Stimulated activated CD4-positive, alpha-beta T cell treated with anti-CD3 and anti-CD28 coated beads, Interleukin-15, amount 100 ng/mL, for 24 hours (primary cell): ENCODE results near the gene ADAMTS2.

Experiments used
- DNase-seq: peaks from one replicate; pipeline ENCODE4 v3.0.0-alpha.2; 2020

Gene ADAMTS2

DNA sequence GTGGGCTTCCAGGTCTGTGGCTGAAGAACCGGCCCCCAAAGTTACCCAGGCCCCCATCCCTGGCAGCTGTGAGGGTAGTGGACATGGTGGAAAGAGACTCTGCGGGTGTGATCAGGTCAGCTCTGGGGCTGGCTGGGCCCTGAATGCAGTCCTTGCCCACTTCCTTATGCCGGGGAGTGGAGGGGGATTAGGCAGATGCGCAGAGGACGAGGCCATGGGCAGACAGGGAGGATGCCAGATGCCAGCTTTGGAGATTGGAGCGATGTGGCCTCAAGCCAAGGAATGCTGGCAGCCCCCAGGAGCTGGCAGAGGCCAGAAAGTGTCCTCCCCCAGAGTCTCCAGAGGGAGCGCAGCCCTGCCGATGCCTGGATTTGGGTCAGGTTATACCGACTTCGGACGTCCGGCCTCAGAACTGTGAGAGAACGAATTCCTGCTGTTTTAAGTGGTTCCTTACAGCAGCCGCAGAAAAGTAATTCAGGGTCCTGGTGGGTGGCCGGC lies 69.8 kb downstream of the ADAMTS2 start:
- no peak for DNase-seq

DNA sequence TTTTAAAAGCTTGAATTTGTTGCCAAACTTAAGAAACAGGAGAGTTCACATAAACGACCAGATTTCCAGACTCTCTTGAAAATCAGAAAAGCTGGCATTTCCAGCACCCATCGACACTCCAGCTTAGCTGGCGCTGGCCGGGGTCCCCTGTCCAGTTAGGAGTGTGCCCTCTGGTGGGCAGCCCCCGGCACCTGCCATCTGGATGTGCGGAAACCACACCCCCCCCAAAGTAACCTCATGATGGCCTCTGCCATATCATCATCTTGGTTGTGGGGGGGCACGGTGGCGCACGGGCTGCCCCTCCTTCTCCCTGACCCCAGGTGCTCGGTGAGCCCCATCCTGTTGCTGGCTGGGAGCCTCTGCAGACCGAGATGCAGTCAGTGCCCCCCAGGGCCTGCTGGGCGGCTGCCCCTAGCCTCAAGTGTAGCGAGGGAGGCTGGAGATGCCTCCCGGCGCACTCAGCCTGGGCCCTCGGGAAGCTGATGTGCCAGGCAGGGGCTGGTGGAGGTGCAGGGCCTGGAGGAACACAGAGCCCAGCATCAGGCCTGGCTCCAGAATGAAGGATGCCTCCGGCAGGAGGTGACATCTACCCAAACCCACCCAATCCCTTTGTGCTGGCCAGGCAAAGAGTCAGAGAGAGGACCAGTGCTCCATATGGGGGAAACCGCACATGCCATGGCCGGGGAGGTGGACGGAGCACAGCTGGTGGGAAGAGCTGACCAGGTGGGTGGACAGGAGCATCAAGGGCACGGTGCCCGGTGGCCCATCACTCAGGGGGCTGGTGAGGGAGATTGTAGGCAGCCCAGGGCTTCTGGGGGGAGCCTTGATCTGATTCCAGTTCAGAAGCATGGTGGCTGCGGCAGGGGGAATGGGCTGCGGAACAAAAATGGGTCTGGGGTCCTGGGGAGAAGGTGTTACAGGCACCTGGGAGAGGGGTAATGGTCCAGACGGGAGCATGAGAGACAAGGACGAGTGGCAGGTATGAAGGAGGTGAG lies 70.6 kb downstream of the ADAMTS2 start:
- DNase-seq: no peak

DNA sequence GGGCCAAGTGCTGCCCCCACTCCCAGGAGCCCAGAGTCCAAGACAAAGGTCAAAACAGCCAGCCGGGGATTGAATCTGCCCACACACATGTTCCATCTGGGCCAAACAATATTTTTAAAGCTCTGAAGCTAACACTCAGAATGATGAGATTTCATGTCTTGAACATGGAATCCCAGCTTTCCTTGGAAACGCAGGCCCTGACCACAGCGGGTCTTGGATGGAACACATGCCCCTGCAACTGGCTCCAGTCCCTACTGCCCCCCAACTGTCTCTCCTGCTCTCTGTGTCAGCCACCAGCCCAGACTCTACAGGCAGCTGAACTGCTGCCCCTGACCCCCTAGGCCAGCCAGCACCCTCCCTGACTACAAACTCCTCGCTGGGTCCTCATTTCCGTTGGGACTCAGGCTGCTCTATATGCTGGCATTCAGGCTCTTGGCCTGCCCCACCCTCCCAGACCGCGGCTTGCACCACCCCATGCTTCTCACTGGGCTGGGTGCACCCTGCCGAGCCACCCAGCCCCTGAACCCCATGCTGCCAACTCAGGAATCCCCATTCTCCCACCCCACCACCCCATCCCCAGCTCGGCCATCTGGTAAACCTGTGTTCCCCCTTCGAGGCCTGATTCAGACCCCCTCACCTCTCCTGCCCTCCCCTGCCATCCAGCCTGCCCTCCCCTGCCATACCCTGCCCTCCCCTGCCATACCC lies 71.7 kb downstream of the ADAMTS2 start:
- no peak for DNase-seq

DNA sequence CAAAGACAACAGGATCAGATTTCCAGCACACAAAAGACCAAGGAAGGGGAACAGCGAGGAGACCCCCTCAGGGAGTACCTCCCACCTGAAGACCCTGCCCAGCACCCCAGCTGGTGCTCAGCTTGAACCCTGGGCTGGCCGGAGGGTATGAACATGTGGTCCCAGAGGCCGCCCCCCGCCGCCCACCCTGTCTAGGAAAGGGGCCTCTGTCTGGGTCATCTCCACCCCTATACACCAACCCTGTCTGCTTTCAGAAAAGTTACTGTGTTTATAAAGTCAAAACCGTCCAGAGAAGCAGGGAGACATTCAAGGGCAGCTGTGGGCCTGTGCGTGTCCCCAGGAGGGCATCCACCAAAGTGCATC lies 72.2 kb downstream of the ADAMTS2 start:
- no peak for DNase-seq

DNA sequence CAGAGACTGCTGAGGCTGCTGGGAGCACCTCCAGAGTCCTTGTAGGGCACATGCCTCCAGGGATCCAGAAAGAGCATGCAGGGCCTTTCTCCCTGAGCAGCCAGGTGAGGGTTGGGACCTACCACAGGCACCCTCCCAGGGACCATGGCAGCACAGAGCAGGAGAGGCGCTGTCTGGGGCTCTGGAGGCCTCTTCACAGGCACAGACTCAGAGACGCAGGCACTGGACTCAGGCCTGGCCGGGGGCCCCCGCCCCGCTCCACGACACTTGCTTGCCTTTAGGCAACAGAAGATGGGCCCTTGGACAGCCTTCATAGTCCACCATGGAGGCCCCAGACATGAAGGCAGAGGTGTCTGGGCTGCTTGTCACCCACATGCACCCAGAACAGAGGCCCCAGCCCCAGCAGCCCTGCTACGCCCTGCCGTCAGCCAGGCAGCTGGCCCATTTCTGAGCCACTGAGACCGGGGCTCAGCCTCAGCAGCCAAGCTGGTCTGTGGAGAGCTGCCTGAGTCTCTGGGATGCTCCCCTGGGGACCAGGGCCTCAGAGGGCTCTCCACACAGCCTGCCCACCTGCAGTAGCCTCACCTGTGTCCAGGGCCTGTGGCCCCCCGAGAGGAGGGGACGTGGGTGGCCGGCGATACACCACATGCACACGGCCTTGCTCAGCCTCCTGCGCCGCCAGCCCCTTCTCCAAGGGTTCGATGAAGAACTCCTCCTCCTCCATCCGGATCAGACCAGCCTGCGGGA lies 72.8 kb downstream of the ADAMTS2 start:
- no peak for DNase-seq

DNA sequence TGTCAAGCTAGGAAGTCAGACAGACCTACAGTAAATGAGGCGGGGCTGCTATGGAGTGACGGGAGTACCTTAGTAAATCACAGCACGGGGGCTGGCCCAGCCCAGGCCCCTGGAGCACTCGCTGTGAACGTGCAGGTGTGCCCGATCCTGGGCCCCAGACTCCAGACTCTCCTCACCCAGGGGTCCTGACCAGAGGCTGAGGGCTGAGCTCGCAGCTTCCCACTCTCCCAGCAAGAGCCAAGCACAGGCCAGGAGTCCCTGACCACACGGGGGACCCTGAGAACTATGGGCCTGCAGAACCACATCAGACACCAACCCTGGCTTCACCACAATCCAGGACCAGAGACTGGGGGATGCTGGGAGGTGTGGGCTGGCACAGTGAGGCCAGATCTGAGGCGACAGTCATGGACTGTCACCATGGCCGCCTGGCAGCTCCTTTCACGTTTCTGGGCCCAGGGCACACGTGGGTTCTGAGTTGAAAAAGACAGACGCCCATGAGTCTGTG lies 73.4 kb downstream of the ADAMTS2 start:
- DNase-seq: no peak

DNA sequence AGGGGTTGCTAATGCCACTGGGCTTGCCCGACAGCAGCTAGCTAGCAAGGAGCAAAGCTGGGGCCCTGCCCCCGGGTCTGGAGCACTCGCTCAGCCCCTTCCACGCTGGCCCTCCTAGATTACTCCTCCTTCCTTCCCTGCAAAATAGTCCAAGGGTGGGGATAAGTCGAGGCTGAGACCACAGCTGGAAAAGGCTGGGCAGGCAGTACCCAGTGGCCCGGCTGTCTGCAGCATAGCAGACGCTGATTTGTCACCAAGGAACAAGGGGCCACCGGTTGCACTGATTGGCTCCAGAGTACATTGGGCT lies 73.9 kb downstream of the ADAMTS2 start:
- no peak for DNase-seq

DNA sequence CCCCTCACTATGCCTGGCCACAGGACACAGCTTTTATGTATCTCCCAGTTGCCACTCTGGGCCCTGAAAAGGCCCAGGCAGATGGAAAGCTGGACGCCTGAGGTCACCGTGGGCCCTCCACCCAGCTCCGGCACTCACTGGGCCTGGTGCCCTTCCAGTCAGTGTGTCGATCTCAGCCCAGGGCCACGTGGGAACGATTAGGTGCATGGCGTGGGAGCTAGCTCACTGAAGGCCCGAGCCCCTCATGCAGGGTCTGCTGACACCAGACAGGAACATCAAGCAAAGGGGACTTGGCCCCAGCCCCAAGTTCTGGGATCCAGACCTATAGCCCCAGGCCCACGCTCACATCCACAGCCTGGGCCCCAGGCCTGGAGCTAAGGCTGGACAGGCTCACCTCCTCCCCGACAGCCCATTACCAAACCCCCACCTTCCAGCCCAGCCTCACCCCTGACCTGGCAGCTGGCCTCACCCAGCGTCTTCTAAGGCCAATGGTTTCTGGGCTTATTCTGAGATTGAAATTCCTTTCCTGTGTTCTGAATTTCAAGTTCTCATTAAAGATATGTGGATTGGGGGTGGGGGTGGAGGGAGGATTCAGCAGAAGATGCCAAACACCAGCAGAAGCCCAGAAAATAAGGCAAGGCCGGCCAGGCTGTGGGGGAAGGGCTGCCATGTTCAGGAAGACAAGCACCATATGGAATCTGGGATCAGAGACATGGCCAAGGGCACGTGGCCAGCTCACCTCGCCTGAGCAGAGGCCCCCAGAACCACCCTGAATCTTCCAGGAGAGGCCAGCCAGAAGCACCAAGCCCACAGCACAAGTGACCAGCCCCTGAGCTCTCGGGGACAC lies 74.5 kb downstream of the ADAMTS2 start:
- DNase-seq: no peak

DNA sequence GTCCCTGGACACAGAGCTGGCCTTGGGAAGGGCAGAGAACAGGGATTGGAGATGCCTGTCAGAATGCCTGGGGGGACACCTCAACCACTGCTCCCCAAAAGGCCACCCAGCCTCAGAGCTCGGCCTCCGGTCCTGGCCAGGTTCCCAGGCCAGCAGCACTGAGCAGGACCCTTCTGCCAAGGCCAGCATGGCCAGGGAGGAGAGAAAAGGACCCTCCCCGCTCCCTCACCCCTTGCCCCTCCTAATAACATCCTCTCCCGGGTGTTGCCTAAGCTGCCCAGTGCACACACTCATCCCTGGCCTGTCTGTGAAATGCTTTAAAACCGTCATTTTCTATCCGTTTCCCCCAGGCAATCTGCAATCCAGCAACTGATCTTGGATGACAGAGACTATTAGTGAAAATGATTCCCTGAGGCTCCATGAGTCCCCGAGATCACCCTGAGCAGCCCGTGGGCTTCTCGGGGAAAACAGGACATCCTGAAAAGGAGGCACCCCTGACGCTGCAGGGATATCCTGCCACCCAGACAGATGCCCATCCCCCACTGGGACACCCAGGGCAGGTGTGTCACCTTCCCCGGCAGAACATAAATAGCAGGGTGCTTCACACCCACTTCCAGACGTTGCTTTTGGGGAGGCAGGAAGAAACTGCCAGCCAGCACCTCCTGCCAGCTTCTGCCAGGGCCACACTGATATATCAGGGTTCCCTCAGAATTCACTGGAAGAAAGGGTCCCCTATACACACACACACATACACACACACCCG lies 75.3 kb downstream of the ADAMTS2 start:
- DNase-seq: no peak

DNA sequence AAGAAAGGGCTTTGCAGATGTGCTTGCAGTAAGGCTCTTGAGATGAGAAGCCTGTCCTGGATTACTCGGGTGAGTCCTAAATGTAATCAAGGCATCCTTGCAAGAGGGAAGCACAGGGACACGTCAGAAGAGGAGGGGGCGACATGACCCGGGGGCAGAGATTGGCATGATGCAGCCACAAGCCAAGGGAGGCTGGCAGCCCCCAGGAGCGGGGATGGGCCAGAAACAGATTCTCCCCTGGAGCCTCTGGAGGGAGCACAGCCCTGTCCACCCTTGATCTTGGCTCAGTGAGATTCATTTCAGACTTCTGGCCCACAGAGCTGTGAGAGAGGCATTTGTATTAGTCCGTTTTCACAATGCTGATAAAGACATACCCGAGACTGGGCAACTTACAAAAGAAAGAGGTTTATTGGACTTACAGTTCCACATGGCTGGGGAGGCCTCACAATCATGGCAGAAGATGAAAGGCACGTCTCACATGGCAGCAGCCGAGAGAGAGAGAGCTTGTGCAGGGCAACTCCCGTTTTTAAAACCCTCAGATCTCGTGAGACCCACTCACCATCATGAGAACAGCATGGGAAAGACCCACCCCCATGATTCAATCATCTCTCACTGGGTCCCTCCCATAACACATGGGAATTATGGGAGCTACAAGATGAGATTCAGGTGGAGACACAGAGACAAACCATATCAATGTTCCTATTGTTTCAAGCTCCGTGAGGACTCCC lies 76.1 kb downstream of the ADAMTS2 start:
- no peak for DNase-seq

DNA sequence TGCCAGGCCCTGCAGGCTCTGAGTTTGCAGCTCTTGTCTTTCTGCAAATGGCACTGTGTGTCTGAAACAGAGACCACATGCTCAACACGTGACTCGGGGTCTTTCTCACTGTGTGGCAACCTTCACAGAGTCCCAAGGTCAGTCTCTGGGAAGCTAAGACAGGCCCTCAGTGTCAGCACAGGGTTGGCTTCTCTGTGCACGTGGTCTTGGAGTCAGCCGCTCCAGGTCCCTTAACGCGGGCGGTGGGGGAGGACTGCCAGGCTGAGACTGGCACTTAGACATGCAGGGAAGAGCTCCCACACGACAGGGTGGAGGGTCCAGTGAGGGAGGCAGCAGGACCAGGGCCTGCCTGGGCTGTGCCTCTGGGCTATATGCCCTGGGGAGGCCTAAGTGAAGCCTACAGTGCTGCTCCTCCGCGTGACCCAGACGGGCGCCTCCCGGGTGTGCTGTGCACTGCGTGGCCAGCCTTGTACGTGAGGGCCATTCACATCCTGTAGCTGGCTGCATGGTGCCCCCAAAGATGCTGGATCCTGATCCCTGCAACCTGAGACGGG lies 76.8 kb downstream of the ADAMTS2 start:
- DNase-seq: no peak

DNA sequence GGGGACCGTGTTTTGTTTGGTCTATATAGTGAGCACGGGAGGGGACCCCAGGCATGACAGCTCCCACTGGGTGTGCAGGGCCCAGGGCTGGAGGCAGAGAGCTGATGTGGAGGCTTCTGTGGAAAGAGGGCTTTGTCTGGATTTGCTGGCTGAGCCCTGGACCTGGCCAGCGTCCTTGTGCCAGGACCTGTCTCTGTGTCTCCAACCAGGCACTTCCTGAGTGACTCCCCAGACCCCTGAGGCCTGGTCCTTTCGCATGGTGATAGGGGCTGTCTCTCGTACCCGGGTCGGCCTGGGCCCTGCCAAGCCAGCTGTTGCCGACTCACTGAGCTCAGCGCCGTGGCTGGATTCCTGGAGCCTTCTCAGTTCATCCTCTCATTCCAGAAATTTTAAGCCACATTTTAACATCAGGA lies 77.6 kb downstream of the ADAMTS2 start:
- no peak for DNase-seq

DNA sequence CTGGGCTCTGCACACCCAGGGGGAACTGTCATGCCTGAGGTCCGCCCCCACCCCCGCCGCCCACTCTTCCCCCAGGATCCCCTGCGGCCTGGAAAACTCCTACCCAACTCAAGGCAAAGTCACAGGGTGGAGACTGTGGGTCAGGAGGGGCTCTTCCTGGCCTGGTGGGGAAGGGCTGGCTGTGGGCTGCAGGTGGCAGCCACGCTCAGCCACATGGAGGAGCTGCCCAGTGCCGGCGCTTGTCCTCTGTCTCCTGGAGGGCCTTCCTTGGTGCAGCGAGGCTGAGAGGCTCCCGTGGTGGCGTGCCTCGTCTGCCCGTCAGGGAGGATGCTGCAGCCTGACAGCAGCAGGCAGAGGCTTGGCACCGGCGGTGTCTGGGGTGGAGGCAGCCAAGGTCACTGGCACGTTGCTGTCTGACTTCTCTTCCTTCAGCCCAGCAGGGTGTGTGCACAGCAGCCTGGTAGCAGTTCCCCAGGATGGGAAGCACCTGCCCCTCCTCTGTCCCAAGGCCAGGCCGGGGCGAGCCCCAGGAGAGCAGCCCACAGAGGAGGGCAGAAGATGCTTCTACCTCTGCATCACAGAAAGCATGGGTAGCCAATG lies 78.1 kb downstream of the ADAMTS2 start:
- DNase-seq: no peak

DNA sequence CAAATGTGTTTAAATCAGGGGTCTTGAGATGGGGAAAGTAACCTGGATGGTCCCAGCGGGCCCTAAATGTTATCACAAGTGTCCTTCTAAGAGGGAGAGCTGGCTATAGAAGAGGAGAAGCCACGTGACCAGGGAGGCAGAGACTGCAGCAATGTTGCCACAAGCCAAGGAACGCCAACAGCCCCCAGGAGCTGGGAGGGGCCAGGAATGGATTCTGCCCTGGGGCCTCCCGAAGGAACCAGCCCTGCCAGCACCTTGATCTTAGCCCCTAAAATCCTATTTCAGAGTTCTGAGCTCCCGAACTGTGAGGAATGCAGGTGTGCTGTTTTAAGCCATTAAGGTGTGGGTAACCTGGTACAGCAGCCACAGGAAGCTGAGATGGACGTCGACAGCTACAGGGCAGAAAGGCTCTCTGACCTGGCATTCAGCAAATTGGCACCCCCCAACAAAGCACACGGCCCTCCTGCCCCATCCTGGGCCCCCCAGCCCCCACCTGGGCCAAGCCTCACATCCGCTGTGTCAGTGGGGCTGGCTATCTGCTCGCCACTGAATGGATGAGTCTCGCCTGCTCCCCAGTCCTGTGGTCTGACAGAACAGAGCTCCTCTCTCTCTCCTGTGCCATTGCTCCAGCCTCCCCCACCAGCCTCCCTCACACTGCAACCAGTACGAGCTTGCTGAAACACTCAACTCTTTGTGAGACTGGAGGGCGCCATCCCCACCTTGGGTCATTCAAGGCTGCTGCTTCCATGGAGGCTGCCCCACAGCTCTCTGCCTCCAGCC lies 78.8 kb downstream of the ADAMTS2 start:
- DNase-seq: no peak

DNA sequence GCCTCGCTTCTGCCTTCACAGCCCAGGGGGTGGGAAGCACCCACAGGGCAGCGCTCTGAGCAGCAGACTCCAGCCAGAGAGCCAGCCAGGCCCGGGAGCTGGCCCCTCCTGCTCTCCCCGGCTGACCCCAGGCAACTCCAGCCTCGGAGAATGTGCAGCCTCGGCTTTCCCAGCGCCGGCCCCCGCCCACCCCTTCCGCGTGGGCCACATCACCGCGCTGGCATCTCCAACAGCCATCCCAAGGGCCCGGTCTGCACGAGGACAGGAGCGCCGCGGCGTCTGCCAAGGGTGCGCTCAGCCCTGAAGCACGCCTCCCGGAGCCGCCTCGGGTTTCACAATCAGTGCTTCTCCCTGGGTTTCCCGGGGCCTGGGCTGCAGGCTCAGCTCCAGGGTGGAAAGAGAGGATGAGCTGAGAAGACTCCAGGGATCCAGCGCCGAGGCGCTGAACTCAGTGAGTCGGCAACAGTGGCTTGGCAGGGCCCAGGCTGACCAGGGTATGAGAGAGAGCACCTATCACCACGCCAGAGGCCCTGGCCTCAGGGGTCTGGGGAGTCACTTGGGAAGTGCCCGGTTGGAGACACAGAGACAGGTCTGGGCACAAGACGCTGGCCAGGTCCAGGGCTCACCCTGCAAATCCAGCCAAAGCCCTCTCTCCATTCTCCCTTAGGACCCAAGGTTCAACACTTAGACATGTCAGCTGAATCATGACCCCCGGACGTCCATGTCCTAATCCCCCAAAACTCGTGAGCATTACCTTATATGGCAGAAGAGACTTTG lies 79.6 kb downstream of the ADAMTS2 start:
- no peak for DNase-seq

DNA sequence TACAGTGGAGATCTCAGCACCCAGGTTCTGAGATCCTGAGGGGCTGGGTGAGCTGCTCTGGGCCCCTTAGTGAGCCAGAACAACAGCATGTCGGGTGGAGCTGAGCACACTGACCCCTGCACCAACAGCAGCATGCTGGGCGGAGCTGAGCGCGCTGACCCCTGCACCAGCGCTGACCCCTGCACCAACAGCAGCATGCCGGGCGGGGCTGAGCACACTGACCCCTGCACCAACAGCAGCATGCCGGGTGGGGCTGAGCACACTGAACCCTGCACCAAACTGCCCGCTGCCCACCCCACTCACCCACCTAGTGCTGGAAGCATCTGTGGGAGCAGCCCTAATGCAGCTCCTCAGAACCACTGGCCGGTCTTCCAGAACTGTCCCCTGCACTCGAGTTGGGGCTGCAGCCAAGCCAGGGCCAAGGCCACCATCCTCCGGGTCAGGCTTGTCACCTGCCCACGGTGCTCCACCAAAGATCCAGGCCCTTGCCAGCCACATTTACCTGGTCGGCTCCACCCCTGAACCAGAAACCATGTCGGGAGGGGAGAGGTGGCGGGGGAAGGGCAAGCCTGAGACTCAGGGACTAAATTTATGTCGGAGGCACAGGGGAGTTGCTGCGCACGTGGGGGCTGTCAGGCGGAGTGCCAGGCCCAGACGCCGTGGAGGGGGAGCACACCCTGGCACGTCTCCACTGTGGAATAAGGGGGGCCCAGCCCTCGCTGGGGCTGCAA lies 80.3 kb downstream of the ADAMTS2 start:
- no peak for DNase-seq

DNA sequence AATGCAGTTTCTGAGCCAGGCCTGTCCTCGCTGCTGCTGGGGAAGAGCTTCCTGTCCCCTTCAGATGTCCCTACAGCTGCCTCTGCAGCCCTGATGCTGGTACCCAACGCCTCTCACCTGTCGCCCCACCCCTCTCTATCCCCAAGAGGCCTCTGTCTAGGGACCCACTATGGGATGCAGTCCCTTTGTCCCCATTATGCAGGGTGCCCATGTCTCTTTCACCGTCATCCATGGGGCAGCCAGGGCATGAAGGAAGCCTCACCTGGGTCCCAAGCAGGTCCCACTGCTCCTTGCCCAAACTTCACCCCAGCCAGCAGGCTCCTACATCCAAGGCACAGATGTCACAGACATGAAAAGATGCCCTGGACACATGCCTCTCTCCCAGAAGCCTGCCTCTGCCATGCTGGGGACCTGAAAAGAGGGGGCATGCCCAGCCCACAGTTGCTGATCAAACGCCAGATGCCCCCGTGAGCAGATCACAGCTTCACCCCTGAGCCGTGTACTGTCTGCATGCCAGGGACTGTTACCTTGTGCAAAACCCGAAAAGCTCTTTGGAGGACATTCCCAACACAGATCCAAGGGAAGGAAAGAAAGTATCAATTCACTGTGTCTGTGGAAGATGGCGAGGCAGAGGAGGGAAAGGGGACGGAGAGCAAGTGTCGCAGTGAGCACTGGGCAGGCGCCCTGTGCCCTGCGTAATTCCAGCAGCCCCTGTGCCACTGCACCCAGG lies 81.0 kb downstream of the ADAMTS2 start:
- DNase-seq: no peak
